Measurements from ENCODE around the gene HEBP2. TPM values are rescaled to one million over a fixed set of nuclear protein-coding genes. Genes with fewer than 3 reads are reported as not detected.
A peak's percentile ranks its signal among the peaks of the same experiment; 100 is the strongest.
"Not testable (repeated sequence)": the region's sequence is repeated elsewhere in the genome, so short reads cannot be mapped to it uniquely, and the experiment has no call there.

Gene HEBP2
- total RNA-seq = 73.4 TPM

- DNase-seq (ENCODE audit: low spot score) = peak; percentile 99
- peak; percentile 90 for ATAC-seq
Measured at GRCh38 chr6:138403801-138404665, at the start of gene HEBP2. Gene HEBP2, plus strand, starts transcription at chr6:138404223. Its CDS starts 273 bp downstream, at chr6:138404496.

DNA sequence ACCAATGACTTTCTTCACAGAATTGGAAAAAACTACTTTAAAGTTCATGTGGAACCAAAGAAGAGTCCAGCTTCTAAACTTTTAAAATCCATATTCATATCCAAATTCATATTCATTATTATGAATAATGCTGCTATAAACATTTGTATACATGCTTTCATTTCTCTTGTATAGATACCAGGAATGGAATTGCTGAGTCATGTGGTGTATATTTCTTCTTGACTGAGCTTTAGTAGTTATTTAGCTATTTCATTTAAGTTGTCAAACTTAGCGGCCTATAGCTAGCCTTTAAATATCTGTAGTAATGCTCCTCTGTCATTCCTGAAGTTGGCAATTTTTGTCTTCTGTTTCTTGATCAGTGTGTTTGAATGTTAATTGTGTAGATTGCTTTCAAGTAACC is 46.1 kb upstream of the HEBP2 start:
- no peak for DNase-seq (ENCODE audit: low spot score)
- ATAC-seq = no peak

DNA sequence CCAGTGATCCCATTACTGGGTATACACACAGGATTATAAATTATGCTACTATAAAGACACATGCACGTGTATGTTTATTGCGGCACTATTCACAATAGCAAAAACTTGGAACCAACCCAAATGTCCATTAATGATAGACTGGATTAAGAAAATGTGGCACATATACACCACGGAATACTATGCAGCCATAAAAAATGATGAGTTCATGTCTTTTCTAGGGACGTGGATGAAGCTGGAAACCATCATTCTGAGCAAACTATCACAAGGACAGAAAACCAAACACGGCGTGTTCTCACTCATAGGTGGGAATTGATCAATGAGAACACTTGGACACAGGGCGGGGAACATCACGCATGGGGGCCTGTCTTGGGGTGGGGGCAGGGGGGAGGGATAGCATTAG is 35.3 kb upstream of the HEBP2 start:
- not testable (repeated sequence) for DNase-seq (ENCODE audit: low spot score); ATAC-seq

DNA sequence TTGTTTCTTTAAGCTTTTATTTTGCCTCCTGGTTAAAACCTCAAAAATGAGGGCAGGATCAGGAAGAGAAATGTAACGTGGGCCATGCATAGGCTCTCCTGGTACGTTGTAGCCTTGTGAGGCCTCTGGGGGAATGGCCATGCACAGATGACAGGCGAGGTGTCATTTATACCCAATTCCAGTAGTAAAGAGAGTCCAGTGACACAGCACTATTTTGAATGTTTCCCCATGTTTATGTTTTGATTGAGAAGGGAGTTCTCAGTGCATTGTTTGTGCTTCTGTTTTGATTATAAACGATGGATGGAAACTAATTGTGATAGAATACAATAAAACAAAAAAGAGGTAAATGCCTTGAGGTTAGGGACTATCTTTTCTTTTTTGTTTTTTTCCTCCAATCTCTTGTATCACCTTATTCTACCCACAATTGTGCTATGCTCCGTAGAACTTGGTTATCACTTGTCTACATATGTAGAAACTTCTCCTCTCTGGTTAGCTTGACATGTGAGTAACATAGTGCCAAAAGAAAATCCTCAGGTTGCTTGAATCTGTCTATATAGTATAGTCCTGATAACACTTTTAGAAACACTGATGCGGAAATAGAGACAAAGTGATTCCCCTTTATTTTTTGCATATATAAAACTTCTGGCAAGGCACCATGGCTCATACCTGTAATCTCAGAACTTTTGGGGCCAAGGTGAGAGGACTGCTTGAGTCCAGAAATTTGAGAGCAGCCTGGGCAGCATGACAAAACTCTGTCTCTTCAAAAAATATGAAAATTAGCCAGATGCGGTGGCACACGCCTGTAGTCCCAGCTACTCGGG is 33.2 kb upstream of the HEBP2 start:
- ATAC-seq = peak; percentile 39
- no peak for DNase-seq (ENCODE audit: low spot score)

DNA sequence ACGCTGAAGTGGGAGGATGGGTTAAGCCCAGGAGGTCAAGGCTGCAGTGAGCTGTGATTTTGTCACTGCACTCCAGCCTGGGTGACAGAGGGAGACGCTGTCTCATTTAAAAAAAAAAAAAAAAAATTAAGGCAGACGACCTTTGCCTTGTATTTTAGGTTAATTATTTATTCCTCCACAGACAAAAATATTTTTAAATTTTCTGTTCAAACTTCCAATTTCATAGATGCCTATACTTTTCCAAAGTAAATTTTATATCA is 32.6 kb upstream of the HEBP2 start:
- peak; percentile 76 for DNase-seq (ENCODE audit: low spot score)
- ATAC-seq = peak; percentile 95

DNA sequence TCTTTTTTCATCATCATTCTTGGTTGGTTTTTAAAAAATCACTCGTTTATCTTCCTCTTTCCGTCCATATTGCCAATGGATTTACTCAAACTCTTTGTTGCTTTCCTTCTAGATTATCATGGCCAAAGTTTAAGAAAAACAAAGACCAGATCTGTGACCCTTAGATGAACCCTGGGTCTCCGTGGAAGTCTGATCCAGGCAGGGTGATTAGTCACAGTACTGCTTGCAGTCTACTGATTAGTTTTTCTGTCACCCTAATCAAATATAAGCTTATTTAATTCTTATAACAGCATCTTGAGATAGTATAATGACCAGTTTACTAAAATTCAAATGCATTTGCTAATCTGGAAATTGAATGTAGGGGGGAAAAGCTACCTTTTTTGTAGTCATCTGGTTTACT is 32.3 kb upstream of the HEBP2 start:
- DNase-seq (ENCODE audit: low spot score) (no peak), ATAC-seq (peak; percentile 69)

- ATAC-seq (peak; percentile 42), DNase-seq (ENCODE audit: low spot score) (no peak)
Measured at GRCh38 chr6:138372711-138373463, 31.1 kb upstream of the HEBP2 start.

GRCh38 chr6:138374230-138374629 is 29.8 kb upstream of the HEBP2 start:
- no peak for ATAC-seq
- DNase-seq (ENCODE audit: low spot score) = no peak

GRCh38 chr6:138374815-138375214 is 29.2 kb upstream of the HEBP2 start:
- no peak for ATAC-seq
- no peak for DNase-seq (ENCODE audit: low spot score)

DNA sequence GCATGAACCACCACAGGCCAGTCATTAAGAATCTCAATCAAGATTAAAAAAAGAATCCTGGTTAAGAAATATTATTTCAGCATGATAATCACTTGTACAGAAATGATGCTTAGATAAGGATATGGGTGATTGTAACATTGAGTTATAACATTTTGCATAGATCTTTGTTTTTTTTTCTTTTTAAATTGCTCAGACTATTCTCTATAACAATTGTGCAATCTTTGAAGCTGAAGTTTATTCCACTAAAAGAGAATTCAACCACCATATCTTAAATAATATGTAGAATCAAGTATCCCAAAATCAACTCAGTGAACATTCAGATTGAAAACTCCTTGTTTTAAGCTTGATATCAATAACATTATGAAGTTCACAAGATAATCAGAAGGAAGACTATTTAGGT is 27.0 kb upstream of the HEBP2 start:
- no peak for ATAC-seq

DNA sequence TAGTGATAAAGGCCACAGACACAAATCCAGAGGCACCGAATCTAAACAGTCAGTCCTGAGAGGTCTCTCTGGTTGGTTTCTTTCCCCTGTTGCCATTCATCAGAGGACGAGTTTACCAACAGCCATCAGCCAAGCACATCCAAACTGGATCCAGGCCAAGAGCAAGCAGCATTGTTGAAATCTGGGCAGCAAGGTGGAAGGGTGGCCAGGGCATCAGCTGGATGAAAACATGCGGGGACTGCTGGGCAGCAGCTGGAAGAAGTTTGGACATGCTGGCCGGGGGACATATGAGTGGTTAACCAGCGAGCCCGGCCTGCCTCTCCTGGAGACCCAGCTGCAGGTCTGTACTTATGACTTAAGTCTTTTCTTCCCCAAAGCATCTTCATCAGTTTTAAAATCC is 26.2 kb upstream of the HEBP2 start, which contains the start of gene SMIM28:
Gene SMIM28, plus strand, starts transcription at position 62 of the 400 bp plus-strand sequence. Its CDS starts 168 bp downstream, at position 230.
- ATAC-seq = peak; percentile 92

More for the DNA sequence above, 27.0 kb upstream of the HEBP2 start:
- DNase-seq (ENCODE audit: low spot score) = no peak

DNA sequence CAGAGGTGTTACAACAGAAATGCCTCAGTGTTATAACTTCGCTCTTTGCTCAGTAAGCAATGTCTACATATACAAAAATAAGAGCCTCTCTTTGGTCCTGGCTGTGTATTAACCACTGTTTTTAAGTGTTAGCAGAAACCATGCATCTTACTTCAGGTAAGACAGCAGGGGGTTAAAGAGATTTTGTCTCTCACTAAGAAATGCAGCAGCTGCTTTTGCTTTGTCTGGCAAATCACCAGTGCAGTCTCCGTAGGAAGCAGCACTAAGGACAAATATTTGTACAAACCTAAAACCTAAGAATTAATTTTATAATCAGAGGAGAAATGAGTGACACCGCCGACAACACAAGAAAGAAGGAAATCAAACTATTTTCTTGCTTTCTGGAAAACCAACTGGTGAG is 25.6 kb upstream of the HEBP2 start:
- peak; percentile 34 for ATAC-seq
- no peak for DNase-seq (ENCODE audit: low spot score)

More for the DNA sequence above, 26.2 kb upstream of the HEBP2 start, which contains the start of gene SMIM28:
- peak; percentile 66 for DNase-seq (ENCODE audit: low spot score)

DNA sequence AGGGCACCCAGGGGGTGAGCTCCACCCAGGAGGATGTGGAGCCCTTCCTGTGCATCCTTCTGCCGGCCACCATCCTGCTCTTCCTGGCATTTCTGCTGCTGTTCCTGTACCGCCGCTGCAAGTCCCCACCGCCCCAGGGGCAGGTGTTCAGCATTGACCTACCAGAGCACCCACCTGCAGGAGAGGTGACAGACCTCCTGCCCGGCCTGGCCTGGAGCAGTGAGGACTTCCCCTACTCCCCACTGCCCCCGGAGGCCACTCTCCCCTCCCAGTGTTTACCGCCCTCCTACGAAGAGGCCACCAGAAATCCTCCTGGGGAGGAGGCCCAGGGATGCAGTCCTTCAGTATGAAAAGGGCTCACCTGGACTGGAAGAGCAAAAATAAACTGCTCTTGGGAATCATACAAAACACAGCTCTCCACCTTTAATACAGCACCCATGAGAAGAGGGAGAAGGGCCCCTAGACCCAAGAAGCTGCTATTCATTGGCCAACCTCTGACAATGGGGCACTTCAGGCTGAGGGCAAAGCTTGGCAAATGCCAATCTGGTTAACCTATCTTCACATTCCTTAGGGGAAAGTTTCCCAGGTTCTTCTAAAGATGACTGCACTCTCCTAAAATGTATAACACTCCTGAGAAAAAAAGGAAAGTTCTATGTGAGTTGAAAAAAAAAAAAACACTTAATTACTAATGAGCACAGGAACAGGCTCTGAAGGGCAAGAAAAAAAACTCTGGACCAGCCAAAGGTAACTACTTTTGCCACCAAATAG is 21.3 kb upstream of the HEBP2 start:
- no peak for ATAC-seq
- DNase-seq (ENCODE audit: low spot score) = no peak

GRCh38 chr6:138383776-138384175 is 20.2 kb upstream of the HEBP2 start:
- DNase-seq (ENCODE audit: low spot score) (no peak), ATAC-seq (no peak)

- DNase-seq (ENCODE audit: low spot score) = no peak
- ATAC-seq = peak; percentile 57
Measured at GRCh38 chr6:138386897-138387296, 17.1 kb upstream of the HEBP2 start.

DNA sequence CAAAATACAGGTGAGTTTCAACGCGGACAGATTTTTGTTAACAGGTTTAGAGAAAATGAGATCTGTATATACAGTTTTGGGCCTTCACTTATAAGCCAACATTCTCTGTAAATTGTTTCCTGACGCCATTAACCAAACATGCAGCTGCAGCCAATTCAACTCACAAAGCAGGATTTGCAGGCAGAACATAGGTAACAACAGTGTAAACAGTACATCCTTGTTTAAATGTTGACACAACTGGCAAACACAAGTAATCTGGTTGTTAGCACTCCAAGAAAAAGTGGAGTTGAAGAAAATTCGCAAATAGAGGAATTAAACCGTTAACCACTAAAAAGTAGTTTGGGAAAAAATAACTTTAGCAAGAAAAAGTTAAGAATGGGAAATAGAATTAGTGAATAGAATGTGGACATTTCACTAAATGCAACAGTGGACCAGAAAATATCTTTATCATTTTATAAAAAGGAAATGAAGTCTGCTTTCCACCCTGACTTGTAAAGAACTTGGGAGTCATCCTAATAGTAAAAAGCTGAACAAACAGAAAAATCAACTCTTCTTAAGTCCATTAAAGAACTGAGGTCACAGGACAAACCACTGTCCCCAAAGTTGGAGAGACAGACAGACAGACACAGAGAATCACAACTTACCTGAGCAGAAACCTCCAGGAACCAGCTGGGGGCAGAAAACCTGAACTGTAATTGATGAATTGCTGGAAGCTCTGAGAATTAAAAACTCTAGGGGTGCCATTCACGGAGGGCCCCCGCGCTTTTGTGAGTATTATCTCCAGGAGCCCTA is 16.2 kb upstream of the HEBP2 start:
- ATAC-seq = peak; percentile 91
- DNase-seq (ENCODE audit: low spot score) = no peak

DNA sequence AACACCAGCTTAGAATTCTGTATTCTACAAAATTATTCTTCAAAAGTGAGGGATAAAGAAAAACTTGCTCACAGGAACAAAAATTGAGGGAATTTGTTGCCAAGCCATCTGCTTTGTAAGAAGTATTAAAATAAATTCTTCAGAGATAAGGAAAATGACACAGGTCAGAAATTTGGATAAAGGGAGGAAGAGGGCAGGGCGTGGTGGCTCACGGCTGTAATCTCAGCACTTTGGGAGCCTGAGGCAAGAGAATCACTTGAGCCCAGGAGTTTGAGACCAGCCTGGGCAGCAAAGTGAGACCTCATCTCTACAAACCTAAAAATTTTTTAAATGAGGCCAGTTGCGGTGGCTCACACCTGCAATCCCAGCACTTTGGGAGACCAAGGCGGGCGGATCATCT is 14.5 kb upstream of the HEBP2 start:
- ATAC-seq (no peak), DNase-seq (ENCODE audit: low spot score) (no peak)

DNA sequence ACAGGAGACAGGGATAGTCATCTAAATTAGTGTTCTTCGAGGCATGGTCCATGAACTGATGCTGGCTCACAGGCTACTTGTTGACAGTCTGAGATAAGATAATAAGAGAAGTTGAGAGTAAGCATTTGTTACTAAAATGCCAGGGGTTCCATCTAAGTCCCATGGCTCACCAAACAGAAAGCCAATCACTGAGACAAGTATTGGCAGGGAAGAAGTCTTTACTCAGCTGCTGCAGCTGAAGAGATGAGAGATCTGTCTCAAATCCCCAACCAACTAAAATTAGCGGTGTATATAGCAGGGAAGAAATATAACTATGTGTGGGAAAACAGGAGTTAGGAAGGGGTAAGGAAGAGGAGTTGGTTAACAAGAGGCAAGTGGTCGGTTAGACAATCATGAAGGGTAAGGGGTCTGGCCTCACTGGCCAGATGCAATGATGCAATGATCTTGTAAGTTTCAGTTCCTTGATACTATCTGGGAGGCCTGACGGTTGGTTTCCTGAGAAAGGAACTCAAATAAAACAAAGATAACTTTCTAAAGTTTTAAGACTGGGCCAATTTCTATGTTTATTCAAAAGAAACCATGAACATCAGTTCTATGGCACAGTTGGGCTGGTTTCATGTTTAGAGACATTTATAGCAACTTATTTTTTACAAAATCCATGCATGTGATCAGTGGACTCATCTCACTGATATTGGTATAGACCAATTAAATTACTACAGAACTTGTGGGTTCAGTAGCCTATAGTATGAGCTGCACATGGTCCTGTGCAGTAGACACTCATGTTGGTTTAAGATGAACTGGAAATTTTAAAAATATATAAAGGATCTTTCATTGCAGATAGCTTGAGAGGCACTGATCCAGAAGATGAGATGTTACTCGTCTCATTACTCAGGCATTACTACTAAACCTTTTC is 9.9 kb upstream of the HEBP2 start:
- ATAC-seq = no peak
- no peak for DNase-seq (ENCODE audit: low spot score)

DNA sequence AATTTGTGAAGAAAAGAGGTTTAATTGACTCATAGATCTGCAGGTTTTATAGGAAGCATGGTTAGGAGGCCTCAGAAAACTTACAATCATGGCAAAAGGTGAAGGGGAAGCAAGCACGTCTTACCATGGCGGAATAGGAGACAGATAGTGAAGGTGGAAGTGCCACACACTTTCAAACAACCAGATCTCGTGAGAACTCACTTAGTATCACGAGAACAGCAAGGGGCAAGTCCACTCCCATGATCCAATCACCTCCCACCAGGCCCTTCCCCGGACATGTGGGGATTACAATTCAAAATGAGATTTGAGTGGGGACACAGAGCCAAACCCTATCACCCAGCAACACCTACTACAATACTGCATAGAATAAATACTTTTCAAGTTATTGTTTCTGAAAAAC is 7.3 kb upstream of the HEBP2 start:
- ATAC-seq = no peak

More for the DNA sequence above, 7.3 kb upstream of the HEBP2 start:
- DNase-seq (ENCODE audit: low spot score) = no peak

All from left lobe of liver (tissue), 2 donors.